Mammary epithelial cell (primary cell): Measurements from ENCODE around the gene AHCTF1.

Source experiments
- EZH2 ChIP-seq: IDR thresholded peaks from 2 replicates; pipeline ENCODE4 v1.6.1; 2012; ENCODE audit warnings: low read length, inconsistent platforms, borderline replicate concordance
- TF ChIP-seq, protein P1 (sequence below), 2 donors: IDR thresholded peaks in 1 of 2; conservative IDR thresholded peaks in 1 of 2; 2 replicates each; pipeline ENCODE4 v1.5.1; 2011 to 2012; ENCODE audit warnings: inconsistent platforms in 2 of 2, low read length in 2 of 2, mild to moderate bottlenecking in 2 of 2, control low read depth in 1 of 2, low read depth in 1 of 2; ENCODE audit not compliant: insufficient read depth in 1 of 2; ENCODE audit errors: extremely low read depth in 1 of 2

DNA sequence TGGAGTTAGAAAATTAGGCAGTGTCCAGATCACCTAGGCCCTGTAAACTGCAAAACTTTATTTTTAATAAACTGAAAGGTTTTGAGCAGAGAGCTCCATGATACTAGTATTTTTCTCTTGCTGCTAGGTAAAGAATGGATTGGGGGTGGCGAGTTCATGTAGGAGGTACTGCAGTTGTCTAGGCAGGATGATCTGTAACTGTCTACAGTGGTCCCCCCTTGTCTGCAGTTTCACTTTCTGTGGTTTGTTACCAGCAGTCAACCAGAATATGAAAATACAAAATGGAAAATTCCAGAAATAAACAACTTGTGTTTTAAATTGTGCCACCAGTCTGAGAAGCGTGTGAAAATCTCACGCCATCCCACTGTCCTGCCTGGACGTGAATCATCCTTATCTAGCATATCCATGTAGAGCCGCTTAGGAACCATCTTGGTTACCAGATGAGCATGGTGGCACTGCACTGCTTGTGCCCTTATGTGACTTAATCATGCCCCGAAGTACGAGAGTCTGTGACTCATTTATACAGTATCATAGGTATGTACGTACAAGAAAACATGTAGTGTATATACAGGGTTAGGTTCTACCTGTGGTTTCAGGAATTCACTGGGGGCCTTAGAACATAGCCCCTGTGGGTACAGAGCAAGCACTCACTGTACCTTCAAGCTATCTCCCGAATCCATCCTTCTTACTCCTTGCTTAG lies 94.2 kb downstream of the AHCTF1 start:
- TF ChIP-seq, protein P1, sequence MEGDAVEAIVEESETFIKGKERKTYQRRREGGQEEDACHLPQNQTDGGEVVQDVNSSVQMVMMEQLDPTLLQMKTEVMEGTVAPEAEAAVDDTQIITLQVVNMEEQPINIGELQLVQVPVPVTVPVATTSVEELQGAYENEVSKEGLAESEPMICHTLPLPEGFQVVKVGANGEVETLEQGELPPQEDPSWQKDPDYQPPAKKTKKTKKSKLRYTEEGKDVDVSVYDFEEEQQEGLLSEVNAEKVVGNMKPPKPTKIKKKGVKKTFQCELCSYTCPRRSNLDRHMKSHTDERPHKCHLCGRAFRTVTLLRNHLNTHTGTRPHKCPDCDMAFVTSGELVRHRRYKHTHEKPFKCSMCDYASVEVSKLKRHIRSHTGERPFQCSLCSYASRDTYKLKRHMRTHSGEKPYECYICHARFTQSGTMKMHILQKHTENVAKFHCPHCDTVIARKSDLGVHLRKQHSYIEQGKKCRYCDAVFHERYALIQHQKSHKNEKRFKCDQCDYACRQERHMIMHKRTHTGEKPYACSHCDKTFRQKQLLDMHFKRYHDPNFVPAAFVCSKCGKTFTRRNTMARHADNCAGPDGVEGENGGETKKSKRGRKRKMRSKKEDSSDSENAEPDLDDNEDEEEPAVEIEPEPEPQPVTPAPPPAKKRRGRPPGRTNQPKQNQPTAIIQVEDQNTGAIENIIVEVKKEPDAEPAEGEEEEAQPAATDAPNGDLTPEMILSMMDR (conservative IDR thresholded peaks at IDR 0.05 in 1 of 2, IDR thresholded peaks at IDR 0.05 in 1 of 2; ENCODE audit: extremely low read depth in 1 of 2, insufficient read depth in 1 of 2, low read depth in 1 of 2, low read length in 2 of 2), result no peak
- TF ChIP-seq EZH2, result no peak
